Upper lobe of left lung (tissue), 4 donors: ENCODE measurements around the gene ITGAL.

ENCODE experiments used
- POLR2A ChIP-seq, 4 donors: fragments of 450-650 bp; IDR thresholded peaks; one replicate each; pipeline ENCODE4 v1.5.1; 2016 to 2017; ENCODE audit warnings: antibody characterized with exemption in 4 of 4, mild to moderate bottlenecking in 2 of 4
- POLR2AphosphoS5 ChIP-seq, 2 donors: sonication (generic); formaldehyde crosslinking; IDR thresholded peaks; one replicate each; pipeline ENCODE4 v1.5.1; 2017; ENCODE audit warnings: antibody characterized with exemption in 2 of 2
- TF ChIP-seq, protein P1 (sequence below), 6 experiments: fragments of 450-650 bp in 4 of 6; fragments of 200-600 bp in 2 of 6; sonication (generic) in 2 of 6; IDR thresholded peaks; one replicate each; pipeline ENCODE4 v1.5.1; 2016 to 2019; ENCODE audit warnings: antibody characterized with exemption in 6 of 6

DNA sequence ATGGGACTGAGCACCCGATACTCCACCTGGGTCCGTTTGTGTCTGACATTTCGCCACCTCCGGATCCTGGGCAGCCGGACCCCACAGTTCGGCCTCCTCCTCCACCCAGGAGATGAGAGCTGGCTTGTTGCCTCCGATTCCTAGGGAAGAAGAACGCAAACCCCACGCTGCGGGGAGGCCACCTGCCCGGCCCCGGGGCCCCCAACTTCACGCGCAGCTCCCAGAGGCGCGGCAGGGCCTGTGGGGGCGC, 85.1 kb downstream of the ITGAL start:
- TF ChIP-seq POLR2AphosphoS5 (IDR thresholded peaks at IDR 0.05) (no peak), POLR2A (IDR thresholded peaks at IDR 0.05) (no peak)
- TF ChIP-seq, protein P1, sequence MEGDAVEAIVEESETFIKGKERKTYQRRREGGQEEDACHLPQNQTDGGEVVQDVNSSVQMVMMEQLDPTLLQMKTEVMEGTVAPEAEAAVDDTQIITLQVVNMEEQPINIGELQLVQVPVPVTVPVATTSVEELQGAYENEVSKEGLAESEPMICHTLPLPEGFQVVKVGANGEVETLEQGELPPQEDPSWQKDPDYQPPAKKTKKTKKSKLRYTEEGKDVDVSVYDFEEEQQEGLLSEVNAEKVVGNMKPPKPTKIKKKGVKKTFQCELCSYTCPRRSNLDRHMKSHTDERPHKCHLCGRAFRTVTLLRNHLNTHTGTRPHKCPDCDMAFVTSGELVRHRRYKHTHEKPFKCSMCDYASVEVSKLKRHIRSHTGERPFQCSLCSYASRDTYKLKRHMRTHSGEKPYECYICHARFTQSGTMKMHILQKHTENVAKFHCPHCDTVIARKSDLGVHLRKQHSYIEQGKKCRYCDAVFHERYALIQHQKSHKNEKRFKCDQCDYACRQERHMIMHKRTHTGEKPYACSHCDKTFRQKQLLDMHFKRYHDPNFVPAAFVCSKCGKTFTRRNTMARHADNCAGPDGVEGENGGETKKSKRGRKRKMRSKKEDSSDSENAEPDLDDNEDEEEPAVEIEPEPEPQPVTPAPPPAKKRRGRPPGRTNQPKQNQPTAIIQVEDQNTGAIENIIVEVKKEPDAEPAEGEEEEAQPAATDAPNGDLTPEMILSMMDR (IDR thresholded peaks at IDR 0.05) = no peak
